Skin epidermis (tissue), 12 donors: ENCODE measurements around the gene CYS1.

Source experiments
- H3K27ac ChIP-seq, 21 experiments: fragments of 200-600 bp; sonication (generic) in 11 of 21; one replicate each; pipeline ENCODE4 v1.5.0; 2020; ENCODE audit warnings: mild to moderate bottlenecking in 3 of 21, inconsistent platforms in 2 of 21, moderate library complexity in 2 of 21
- H3K4me3 ChIP-seq, 7 experiments: fragments of 200-600 bp; sonication (generic) in 2 of 7; one replicate each; pipeline ENCODE4 v1.5.0; 2020; ENCODE audit warnings: inconsistent platforms in 2 of 7, mild to moderate bottlenecking in 2 of 7, moderate library complexity in 1 of 7

Gene CYS1

DNA sequence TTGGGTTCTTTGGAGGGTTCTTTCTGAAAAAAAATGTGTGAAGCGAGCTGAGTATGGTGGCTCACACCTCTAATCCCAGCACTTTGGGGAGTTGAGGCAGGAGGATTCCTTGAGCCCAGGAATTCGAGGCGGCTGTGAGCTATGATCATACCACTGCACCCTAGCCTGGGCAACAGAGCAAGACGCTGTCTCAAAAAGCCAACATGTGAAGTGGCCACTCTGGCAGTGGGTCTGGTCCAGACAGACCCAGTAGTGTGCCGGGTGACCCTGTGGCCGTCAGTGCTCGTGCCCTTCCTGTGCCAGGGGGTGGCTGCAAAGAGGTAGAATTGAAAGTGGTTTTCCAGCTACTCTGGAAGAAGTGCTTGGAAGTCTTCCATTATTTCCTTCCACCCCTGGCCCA, 25.2 kb downstream of the CYS1 start:
- Histone ChIP-seq H3K27ac (no peak overlapping the region), H3K4me3 (no peak overlapping the region)

DNA sequence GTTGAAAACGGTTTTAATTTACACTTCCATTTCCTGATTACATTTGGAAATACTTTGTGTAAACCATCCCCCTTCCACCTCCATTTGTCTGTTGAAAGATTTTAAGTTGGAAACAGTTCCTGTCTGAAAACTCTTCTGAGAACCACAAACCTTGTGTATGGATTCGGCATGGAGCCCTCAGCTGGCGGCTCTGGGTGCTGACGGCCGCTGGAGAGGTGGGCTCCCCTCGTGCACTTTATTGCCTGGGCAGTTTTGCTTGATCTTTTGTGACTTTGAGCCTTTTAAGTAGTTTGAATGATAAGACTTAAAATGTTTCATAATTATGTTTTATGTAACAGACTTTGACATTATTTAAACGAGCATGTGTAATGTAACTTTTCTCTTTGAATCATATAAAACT, 25.8 kb downstream of the CYS1 start:
- no peak overlapping the region for H3K27ac ChIP-seq
- H3K4me3 ChIP-seq = no peak overlapping the region

DNA sequence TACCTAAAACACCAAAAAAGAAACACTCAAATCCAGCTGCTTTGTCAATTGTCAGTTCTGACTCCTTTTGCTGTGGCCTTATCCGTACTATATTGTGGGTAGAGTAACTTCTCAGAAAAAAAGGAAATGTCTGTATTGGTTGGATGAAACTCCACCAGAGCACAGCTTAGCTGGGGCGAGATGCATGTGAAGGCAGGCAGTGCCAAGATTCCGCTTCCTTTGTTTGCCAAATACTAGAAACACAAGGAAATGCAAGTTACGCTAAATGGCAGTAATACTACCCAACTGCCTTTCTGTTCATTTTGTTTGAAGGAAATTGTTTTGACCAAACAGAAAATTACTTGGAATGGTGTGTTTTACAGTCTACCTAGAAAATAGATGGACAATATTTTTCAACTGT, 26.9 kb downstream of the CYS1 start:
- peak overlapping the region in 1 of 21 experiments; percentile 13 for H3K27ac ChIP-seq

DNA sequence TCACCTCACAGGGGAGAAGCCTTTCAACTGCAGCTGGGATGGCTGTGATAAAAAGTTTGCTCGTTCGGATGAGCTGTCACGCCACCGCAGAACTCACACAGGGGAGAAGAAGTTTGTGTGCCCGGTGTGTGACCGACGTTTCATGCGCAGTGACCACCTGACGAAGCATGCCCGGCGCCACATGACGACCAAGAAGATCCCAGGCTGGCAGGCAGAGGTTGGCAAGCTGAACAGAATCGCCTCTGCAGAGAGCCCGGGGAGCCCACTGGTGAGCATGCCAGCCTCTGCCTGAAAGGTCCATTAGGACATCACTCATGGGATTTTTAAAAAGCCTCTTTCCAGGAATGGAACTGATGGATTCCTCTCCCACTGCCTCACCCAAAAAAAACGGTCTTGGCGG, 28.0 kb downstream of the CYS1 start:
- Histone ChIP-seq H3K4me3 (no peak overlapping the region), H3K27ac (peak overlapping the region in 1 of 21 experiments; percentile 56)

More for the DNA sequence above, 26.9 kb downstream of the CYS1 start:
- H3K4me3 ChIP-seq = no peak overlapping the region

DNA sequence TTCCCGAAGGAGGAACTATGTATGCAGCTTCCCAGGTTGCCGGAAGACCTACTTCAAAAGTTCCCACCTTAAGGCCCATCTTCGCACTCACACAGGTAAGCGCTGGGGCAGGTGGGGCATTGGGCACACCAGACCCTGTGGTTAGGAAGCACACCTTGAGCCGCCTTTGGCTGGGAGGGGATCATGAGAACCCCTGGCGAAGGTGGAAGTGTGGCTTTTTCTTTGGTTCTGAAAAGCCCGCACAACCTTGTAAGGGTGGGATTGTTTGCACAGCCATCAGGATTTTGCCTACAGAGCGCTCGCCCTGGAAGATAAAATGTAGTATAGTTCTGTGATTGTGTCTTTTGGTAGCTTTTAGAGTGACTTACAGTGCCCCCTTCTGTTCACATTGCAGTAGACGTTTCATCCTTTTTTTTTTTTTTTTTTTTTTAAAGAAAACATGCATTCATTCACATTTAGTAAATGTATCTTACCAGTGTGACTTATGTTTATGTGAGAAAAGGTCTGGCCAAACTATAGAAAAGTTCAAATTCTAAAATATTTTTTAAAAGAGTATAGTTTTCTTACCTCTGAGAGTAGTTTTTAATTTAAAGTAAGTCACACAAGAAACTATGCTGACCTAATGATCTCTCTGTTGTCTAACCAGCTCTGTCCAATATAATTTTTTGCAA, 31.6 kb downstream of the CYS1 start:
- Histone ChIP-seq H3K27ac (peak overlapping the region in 3 of 21 experiments; percentile 22 to 61 (median 57)), H3K4me3 (no peak overlapping the region)

DNA sequence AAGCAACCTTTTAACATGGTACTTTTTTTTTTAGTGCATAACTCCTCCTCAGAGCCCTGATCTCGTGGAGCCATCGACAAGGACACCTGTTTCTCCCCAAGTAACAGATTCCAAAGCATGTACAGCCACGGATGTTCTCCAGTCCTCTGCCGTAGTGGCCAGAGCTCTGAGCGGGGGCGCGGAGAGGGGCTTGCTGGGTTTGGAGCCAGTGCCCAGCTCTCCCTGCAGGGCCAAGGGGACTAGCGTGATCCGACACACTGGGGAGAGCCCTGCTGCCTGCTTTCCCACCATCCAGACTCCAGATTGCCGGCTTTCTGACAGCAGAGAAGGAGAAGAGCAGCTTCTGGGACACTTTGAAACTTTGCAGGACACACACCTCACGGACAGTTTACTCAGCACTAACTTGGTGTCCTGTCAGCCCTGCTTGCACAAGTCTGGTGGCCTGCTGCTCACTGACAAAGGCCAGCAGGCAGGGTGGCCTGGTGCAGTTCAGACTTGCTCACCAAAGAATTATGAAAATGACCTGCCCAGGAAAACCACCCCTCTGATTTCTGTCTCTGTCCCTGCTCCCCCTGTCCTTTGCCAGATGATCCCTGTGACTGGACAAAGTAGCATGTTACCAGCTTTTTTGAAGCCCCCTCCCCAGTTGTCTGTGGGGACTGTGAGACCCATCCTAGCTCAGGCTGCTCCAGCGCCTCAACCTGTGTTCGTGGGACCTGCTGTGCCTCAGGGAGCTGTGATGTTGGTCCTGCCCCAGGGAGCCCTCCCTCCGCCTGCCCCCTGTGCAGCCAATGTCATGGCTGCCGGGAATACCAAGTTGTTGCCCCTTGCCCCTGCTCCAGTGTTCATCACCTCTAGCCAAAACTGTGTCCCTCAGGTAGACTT, 32.4 kb downstream of the CYS1 start:
- H3K27ac ChIP-seq = peak overlapping the region in 4 of 21 experiments; percentile 9 to 61 (median 40)
- H3K4me3 ChIP-seq = no peak overlapping the region

DNA sequence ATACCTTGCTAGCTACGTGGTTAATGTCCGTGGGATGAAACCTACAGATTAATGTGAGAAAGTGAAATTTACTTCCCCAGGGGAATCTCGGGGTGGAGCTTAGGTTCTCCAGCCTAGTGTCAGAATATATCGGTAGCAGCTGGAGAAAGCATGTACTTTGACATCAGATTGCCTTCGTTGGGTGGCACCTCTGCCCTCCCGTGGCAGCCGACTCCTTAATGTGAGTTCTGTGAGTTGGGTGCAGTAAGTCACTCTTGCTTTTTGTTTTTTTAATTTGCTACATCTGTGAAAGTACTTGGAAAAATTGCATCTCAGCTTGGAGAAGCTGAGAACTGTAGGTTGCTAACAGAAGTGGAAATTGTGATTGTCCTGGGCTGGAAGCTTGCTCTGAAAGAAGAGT, 33.3 kb downstream of the CYS1 start:
- peak overlapping the region in 3 of 21 experiments; percentile 9 to 49 (median 26) for H3K27ac ChIP-seq
- H3K4me3 ChIP-seq = no peak overlapping the region

DNA sequence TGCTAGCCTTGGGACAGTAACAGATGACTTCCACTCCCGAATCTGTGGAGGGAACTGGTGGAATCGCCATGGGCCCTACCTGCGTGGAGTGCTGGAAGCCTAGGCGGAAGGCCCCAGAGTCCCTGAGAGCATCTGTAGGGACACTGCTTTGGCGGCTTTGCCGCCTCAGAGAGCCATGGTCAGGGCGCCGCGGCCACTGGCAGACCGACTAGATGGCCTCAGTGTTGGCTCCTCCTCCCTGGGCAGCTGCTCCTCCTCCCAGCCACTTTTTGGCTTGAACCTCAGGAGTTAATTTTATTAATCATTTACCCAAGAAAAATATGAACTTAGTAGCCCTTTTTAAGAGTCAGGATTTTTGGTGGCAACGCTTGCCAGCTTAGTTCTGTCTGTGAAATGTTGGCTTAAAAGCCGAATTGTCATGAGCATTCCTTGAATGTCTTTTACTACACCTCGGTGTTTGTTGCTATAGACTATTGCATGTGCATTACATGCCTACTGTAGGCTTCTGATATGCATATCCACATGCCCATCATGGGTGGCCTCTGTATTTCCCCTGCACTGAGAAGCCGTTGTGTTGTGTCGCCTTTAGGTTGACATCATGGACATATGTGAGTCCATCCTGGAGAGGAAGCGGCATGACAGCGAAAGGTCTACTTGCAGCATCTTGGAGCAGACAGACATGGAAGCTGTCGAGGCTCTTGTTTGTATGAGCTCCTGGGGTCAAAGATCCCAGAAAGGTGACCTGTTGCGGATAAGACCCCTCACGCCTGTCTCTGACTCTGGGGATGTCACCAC, 34.5 kb downstream of the CYS1 start:
- H3K4me3 ChIP-seq = no peak overlapping the region
- peak overlapping the region in 8 of 21 experiments; percentile 89 to 100 (median 95) for H3K27ac ChIP-seq

DNA sequence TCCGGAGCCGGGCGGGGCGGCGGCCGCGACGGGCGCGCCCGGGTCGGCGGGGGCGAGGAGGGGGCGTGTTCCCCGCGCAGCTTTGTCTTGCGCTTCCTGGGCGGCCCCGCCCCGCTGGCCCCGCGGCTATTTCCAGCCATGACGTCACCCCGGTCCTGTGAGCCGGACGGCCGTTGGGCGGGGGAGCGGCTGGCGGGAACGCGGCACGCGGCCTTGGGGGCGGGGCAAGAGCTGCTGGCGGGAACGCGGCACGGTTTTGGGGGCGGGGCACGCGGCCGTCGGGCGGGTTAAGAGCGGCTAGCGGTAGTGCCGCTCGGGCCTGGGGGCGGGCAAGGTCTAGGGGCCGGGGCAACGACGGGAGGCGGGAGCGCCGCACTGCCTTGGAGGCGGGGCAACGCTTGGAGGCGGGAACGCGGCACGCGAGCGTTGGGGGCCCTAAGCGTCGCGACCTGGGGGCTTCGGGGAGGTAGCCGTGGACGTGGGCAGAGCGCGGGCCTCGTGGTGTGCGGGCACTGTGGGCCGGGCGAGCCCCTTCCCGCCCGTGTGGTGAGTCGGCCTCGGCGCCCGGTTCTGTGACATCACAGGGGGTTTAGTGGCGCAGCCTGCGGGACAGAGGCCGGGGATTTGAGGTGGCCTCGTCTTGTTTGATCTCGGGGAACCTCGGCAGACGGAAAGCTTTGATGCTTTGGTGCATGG, 36.2 kb downstream of the CYS1 start:
- peak overlapping the region; percentile 45 to 64 (median 56) for H3K4me3 ChIP-seq
- H3K27ac ChIP-seq = peak overlapping the region; percentile 69 to 100 (median 93)

DNA sequence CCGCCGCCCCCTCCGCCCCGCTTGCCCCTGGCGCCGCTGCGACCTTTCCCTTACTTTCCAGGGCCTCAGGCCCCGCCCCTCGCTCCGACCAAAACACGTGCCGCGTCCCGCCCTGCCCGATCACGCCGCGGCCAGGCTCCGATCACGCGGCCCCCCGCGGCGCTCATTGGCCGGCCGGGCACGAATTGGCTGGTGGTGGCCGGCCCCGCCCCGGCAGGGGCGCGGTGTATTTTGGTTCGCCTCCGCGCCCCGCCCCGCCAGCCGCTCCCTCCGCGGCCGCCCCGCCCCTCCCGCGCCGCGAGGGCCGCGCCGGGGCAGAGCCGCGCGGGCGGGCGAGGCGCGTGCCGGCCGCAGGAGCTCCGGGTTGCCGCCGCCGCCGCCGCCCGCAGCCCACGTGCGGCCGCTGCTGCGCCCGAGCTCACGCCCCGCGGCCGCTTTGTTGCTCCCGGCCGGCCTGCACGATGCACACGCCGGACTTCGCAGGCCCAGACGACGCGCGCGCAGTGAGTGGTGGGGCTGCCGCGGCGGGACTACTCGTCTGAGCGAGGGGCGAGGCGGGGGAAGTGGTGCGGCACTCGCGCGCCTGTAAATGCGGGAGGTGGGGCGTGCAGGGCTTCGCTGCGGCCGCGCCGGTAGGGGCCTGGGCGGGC, 36.8 kb downstream of the CYS1 start, which contains the start of gene KLF11:
Gene KLF11 (plus strand): TSS at position 295 of the 650 bp plus-strand sequence. CDS start 167 bp downstream, at position 462.
- Histone ChIP-seq H3K4me3 (peak within 1 kb of the TSS; percentile 45 to 64 (median 56)), H3K27ac (peak within 1 kb of the TSS; percentile 69 to 100 (median 93))

DNA sequence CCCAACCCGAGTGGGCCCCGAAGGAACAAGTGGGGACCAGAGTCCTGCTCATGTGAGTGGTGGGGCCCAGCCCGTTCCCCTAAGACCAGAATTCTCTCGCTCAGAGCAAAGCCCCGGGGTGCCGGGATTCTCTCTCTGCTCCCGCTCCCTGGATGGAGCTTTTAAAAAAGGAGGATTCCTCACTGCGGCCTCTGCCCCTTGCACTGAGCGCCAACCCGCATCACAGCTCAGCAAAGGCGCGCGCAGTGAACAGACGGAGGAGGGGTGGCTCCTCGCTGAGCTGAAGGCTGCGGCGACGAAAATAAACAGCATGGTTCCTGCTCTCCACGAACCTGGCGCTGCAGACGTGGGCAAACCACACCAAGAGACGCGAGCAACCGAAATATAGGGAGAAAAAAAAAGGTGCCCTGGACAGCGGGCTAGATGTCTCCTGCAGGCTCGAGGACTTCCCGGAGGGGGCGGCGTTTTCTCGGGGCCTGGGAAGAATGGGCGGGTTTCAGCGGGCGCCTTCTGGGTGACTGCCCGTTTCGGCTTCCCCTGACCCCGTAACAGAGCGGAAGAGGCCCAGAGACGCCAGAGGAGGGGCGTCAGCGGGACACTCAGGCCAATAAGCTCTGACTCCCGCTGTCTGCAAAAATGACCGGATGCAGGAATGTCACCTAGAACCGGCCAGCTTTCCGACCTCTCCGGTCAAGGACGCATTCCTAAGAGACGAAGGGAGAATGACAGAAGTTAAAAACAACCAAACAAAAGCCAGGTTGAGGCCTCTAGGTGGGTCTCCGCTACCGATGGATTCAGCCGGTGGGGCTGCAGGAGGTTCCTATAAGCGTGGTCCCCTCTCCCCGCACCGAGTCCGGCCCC, 37.7 kb downstream of the CYS1 start:
- H3K27ac ChIP-seq = peak overlapping the region; percentile 43 to 95 (median 76)
- H3K4me3 ChIP-seq = peak overlapping the region; percentile 22 to 46 (median 32)

DNA sequence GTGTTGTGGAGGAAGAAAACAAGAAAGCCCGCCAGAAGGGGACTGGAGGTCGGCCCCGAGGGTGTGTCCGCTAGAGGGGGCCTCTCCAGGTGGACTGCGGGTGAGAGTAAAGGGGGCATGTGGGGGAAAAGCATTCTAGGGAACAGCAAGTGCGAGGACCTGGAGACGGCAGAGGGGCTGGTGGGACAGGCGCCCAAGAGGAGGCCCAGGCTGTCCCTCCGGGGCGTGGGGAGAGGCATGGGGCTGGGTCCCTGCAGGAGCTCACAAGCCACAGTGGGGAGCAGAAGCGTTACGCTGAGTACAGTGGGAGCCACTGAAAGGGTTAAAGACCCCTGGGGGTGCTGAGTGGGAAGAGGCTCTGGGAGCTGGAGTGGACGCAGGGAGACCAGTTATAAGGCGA, 38.5 kb downstream of the CYS1 start:
- peak overlapping the region in 1 of 7 experiments; percentile 31 for H3K4me3 ChIP-seq
- peak overlapping the region in 14 of 21 experiments; percentile 67 to 95 (median 78) for H3K27ac ChIP-seq

DNA sequence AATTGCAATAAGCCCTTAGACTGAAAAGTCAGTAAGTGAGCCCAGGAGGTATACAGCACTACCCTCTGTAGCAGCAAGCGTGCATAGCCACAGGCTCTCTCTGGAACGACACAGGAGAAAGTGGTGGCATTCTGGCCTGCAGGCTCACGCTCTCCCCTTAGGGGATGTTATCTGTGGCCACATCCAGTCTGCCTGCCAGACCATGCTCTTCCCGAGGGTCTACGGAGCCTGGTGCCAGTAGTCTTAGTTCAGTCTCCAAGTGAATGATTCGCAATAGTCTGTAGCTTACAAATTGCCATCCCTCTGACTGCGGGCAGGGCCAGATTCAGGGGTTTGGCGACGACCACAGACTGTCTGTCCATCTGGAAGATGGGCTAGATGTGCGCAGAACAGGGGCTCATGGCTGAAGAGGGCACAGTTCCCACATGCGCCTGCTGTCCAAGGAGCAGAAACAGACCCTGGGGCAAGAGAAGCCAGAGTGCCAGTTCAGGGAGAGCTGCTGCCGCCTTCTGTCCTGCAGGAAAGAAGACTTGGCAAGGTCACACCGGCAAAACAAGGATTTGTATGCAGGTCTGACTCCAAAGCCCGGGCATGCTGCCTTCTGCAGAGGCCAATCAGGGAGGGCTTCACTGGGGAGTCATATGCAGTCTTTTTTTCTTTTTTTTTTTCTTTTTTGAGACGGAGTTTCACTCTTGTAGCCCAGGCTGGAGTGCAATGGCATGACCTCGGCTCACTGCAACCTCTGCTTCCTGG, 40.4 kb downstream of the CYS1 start:
- peak overlapping the region in 5 of 21 experiments; percentile 20 to 86 (median 52) for H3K27ac ChIP-seq
- H3K4me3 ChIP-seq = no peak overlapping the region

DNA sequence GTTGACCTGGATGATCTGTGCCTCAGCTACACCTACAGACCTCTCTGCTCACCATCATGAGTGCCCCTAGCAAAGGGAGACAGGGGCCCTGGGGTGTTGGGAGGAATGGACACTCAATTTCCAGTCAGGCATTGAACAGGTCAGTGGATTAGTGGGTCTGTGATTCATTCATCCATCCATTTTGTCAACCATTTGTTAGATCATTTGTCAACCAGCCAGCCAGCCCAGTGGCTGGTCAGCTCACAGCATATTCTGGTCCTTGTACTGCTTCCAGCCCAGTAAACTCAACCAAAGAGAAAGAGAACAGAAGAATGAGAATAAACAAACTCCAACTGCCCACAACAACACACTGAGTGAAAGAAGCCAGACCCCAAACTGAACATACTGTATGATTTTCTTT, 41.5 kb downstream of the CYS1 start:
- no peak overlapping the region for H3K4me3 ChIP-seq
- H3K27ac ChIP-seq = peak overlapping the region in 1 of 21 experiments; percentile 2

DNA sequence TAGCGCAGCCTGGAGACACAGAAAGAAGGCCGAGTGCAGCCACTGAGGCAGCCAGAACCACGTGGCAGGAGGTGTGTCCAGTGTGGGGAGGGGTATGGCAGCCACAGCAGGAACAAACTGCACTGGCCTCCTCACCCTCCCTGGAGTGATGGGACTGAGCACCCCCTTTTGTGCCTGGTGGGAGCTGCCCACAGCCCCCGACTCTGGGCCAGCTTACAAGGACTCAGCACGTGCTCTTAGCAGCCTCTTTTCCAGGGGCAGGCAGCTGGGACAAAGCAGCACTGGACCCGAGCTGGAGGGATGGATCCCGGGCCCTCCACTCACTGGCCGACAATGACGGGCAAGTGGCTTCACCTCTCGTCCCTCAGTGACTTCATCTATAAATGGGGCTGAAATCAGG, 42.1 kb downstream of the CYS1 start:
- peak overlapping the region in 9 of 21 experiments; percentile 2 to 83 (median 27) for H3K27ac ChIP-seq

DNA sequence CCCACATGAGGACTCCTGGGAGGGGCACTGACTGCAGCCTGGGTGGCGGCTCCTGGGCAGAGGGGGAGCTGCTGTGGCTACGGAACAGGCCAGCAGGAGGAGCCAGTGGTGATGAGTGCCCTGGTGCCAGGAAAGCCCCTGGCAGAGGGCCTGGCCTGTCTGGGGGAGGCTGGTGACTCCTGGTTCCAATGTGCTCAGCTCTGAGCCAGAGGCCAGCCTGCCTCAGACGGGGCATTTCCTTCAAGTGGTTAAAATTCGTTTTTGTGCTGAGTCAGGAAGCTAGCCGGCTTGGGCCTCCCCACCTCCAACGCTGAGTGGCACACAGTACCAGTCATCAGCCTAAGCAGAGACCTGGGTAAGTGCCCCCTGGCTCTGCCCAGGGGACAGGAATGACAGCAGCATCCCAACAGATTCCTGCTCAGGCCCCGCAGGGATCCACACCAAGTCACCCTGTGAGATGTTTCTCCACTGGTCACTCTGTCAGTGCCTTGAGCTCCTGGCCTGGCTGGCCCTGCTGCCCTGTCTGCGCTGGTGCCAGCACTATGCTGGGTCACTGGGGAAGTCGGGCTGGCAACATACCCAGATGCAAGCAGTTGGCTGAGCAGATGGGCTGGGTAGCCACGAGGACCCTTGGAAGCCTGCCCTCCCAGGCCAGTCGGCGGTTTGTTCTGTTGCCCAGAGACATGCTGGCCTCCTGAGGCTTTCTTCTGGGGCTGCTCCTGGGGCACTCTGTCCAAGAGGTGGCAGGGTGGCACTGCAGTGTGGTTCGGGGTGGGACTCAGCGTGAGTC, 43.9 kb downstream of the CYS1 start:
- Histone ChIP-seq H3K27ac (peak overlapping the region in 18 of 21 experiments; percentile 34 to 85 (median 73)), H3K4me3 (no peak overlapping the region)

More for the DNA sequence above, 42.1 kb downstream of the CYS1 start:
- no peak overlapping the region for H3K4me3 ChIP-seq
